GM12874 (cell line): ENCODE data around the gene PDLIM1.

Experiments used
- CTCF ChIP-seq: IDR thresholded peaks from 2 replicates; pipeline ENCODE4 v1.5.1; 2011; ENCODE audit warnings: low read depth, mild to moderate bottlenecking, control low read depth, low read length, moderate library complexity; ENCODE audit not compliant: insufficient read depth

PDLIM1 gene

GRCh38 chr10:95211606-95212279, 79.1 kb downstream of the PDLIM1 start:
- TF ChIP-seq CTCF, result no peak

- no peak for TF ChIP-seq CTCF
Measured at GRCh38 chr10:95209509-95210127, 81.2 kb downstream of the PDLIM1 start.

- TF ChIP-seq CTCF, result 0 out of 2 replicates have a peak, but pooled peaks have one; percentile 10
Measured at GRCh38 chr10:95208702-95209391, 82.0 kb downstream of the PDLIM1 start.

- 0 out of 2 replicates have a peak, but pooled peaks have one; percentile 16 for TF ChIP-seq CTCF
Measured at GRCh38 chr10:95201736-95202135, 89.1 kb downstream of the PDLIM1 start.

GRCh38 chr10:95196046-95196445, 94.8 kb downstream of the PDLIM1 start:
- TF ChIP-seq CTCF, result no peak

GRCh38 chr10:95193944-95194343, 96.9 kb downstream of the PDLIM1 start, which contains the start of gene ACSM6:
TSS of gene ACSM6 (plus strand) at chr10:95194238. CDS start at chr10:95194486, 248 bp downstream.
- TF ChIP-seq CTCF, result no peak

- no peak for TF ChIP-seq CTCF
Measured at GRCh38 chr10:95188593-95188992, 102.2 kb downstream of the PDLIM1 start.
